ENCODE results near the gene ZBTB4.
"Not testable (repeated sequence)": the region's sequence is repeated elsewhere in the genome, so short reads cannot be mapped to it uniquely, and the experiment has no call there.

Gene ZBTB4

DNA sequence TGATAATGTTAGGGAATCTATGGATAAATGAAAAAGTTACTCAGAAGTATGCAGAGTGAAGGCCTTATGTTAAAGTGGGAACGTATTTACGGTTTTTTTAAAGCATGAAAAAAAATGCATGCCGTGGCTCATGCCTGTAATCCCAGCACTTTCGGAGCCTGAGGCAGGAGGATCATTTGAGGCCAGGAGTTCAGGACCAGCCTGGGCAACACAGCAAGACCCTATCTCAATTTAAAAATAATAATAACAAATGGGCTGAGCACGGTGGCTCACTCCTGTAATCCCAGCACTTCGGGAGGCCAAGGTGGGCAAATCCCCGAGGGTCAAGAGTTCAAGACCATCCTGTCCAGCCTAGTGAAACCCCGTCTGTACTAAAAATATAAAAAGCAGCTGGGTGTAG lies 10.7 kb upstream of the ZBTB4 start:
- FAIRE-seq = no peak

- no peak for FAIRE-seq
These were observed 6.8 kb upstream of the ZBTB4 start for GRCh38 chr17:7486181-7486580.

DNA sequence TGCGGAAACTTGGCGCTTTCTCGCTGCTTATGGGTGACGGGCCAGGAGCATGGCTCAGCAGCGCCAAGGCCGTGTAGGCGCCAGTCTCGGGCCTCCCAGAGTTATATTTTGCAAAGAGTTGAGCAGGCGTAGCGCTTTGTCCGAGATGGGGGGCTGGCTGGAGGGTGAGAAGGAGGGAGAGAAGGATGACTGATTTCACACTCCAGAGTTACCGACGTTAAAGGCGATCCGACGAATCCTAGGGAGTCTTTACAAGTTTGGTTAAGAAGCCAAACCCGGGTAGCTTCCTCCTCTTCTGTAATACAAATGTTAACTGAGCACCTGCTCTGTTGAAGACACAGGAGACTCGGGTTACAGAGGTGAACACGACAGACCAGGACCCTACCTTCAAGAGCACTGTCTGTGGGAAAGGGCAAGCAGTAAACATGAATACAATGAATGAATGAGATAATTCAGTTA lies 5.5 kb upstream of the ZBTB4 start:
- no peak for FAIRE-seq

GRCh38 chr17:7484067-7484918 lies 4.9 kb upstream of the ZBTB4 start, which contains the start of gene POLR2A:
POLR2A (plus strand) TSS chr17:7484366.
- no peak for FAIRE-seq

DNA sequence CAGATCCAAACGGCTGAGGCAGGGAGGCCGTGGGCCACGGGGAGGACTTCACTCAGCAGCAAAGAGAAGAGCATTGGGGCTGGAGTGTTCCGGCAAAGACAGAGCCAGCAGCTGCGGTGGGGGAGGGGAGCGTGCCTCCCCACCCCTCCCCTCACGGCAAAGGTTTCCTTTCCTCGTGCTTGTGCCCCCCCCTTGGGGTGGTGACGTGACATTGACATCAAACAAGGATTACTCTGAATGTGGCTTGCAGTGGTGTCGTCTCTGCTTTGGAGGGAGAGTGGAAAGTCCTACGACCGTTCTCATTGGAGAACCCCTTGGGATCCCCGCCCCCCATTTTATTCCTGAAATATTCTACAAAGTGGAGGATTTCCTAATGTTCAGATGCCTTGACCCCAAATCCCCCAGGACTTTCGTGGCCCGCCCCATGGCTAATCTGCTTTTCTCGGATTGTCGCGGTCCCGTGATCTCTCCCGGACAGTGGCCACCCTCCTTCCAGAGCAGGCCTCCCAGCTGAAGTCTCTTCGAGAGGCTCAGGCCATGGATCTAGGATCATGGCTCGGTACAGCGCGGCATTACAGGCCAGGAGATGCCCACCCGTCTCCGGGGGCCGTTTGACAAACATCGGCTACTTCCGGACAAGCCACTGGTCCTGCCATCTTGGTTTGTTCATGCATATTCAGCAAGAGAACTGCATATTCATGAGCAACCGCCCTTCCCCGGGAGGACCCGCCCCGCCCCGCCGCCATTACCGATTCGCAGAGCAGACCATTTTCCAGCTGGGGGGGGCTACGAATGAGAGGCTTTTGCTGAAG lies 4.0 kb upstream of the ZBTB4 start:
- no peak for FAIRE-seq

GRCh38 chr17:7482742-7483088 lies 3.3 kb upstream of the ZBTB4 start:
- FAIRE-seq = not testable (repeated sequence)

DNA sequence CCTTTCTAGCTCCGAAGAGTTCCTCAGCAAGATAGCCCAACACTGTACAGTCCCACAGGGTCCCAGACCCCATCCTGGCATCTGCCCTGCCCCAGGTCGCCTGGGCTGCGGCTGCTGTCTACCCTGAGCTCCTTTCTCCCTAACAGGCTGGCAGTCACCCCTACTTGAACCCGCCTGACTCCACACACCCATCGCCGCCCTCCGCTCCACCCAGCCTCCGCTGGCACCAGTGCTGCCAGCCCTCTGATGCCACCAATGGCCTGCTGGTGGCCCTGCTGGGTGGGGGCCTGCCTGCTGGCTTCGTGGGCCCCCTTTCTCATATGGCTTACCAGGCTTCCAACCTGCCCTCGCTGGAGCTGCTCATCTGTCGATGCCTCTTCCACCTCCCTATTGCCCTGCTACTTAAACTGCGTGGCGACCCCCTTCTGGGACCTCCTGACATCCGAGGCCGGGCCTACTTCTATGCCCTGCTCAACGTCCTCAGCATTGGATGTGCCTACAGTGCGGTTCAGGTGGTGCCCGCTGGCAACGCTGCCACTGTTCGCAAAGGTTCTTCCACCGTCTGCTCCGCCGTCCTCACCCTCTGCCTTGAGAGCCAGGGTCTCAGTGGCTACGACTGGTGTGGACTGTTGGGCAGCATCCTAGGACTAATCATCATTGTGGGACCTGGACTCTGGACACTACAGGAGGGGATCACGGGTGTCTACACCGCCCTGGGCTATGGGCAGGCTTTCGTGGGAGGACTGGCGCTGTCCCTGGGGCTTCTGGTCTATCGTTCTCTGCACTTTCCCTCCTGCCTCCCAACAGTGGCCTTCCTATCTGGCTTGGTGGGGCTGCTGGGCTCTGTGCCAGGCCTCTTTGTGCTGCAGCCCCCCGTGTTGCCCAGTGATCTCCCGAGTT lies 2.7 kb upstream of the ZBTB4 start:
- FAIRE-seq = not testable (repeated sequence)

GRCh38 chr17:7481275-7481674 lies 1.8 kb upstream of the ZBTB4 start, which contains the start of gene SLC35G6:
SLC35G6 (plus strand) TSS chr17:7481446; CDS start chr17:7481517, 71 bp downstream.
- FAIRE-seq = not testable (repeated sequence)

GRCh38 chr17:7480089-7480384 lies 606 bp upstream of the ZBTB4 start:
- no peak for FAIRE-seq

DNA sequence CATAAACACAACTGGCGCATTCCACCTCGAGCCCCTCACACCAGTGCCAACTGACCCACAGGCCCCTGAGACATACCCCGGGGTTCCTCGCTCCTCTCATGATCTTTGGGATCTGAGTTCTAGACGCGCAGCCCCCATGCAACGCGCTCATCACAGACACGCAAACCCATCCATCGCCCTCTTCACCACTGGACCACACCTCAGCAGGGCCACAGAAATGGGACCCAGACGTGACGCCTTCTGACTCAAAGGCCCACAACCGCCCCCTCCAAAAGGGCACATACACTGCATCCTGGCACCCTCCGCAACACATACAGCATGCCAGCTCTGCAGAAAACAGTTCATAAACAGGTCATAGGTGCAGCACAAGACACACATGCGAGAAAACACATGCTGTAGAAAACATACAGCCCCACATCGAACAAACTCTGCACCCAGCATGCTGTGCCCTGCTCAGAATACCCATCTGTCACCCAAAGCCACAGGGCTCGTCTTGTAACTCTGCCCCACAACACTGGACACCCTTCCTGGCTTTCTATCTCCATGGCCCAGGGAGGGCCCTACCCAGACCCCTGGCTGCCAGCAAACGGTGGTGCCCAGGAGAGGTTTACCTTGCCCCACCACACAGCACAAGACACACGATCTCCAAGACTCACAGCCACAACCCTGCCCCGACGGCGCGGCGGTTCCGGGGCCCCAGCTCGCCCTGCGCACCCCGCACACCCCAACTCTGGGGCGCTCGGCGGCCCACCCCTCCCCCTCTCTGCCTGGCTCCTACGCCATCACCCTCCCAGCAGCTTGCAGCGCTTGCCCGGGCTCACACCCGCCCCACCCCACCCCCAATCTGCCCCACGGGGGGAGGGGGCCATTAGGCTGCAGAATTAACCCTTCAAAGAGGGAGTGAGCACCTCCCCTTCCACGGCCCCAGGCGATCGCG lies 887 bp downstream of the ZBTB4 start:
- no peak for FAIRE-seq

DNA sequence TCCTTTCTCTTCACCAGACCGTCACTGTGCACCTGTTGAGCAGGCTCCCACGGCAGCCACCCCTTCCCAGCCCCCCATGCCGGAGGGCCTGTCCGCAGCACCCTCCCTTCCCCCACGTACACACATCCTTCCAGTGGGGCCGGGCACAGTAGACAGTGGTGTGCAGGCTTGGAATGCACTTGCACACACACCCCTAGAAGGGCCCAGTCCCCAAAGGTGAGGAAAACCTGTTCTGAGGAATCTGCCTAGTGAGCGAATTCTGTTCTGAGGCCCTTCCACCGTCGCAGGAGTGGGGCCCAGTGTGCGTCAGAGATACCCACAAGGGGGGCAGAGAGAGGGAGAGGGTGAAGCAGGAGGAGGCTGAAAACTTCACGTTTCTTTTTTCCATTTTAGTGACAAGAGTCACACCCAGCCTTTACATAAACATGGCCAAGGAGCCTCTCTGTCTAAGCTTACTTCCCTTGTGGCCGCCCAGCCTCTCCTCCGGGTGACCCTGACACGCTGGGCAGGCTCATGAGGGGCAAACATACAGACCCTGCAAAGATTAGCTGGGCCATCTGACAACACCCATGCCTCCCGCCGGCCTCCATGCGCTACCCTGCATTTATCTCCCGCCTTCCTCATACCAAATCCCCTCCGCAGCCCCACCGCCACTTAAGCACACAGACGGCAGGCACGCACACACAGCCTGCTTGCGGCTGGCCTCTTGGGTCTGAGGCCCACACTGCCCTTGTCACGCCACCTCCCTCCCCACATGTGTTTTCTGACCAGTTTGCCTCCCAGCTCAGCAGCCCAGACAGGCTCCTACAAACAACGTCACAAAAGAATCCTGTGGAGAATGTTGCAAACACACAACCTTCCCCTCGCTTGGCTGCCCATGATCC lies 1.8 kb downstream of the ZBTB4 start:
- FAIRE-seq = no peak

DNA sequence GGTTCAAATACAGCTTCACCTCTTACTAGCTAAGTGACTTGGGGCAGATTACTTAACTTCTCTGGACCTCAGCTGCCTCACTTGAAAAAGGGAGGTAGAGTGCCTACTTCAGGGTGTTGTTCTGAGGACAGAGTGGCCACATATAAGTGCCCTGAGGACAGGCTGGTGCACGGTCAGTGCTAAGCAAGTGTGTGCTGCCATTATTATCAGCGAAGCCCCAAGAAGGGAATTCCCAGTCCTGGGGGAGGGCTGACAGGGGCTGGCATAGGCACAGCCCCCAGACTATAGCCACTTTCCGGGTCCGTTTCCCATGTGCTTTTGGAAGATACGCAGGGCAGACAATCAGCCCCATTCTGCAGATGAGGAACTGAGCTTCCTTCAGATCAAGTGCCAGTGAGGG lies 2.5 kb downstream of the ZBTB4 start:
- no peak for FAIRE-seq

GRCh38 chr17:7476494-7476893 lies 2.9 kb downstream of the ZBTB4 start:
- FAIRE-seq = no peak

GRCh38 chr17:7475764-7476422 lies 3.5 kb downstream of the ZBTB4 start:
- no peak for FAIRE-seq

- not testable (repeated sequence) for FAIRE-seq
These were observed 4.7 kb downstream of the ZBTB4 start for GRCh38 chr17:7474767-7475166.

DNA sequence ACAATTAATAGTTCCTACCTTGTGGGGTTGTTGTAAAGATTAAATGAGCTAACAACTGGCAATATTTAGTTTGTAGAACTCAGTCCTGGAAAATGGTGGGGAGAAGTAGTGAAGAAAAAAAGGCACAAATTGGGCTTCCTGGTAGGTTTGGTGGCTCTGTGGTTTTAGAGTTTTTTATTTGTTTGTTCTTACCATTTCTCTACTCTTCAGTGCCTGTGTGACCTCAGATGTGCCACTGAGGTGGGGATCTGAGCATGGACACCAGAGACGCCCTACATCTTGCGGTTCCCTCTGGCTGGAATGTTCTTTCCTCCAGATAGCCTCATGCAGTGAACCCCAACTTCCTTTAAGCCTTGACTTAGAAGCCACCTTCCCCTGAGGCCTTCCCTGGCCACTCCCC lies 7.7 kb downstream of the ZBTB4 start:
- no peak for FAIRE-seq

DNA sequence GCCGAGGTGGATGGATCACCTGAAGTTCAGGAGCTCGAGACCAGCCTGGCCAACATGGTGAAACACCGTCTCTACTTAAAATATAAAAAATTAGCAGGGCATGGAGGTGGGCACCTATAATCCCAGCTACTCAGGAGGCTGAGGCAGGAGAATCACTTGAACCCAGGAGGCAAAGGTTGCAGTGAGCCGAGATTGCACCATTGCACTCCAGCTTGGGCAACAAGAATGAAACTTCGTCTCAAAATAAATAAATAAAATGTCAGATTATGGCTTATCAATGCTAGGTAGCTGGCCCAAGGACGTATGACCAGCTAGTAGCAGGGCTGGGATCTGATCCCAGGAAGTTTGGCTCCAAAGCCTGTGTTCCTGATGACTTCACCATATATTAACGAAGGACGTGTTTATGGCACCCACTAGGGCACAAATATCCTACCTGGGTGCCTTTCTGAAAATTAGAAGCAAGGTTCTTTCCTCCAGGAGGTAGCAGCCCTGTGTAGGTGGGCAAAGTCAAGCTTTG lies 8.9 kb downstream of the ZBTB4 start:
- FAIRE-seq = not testable (repeated sequence)

DNA sequence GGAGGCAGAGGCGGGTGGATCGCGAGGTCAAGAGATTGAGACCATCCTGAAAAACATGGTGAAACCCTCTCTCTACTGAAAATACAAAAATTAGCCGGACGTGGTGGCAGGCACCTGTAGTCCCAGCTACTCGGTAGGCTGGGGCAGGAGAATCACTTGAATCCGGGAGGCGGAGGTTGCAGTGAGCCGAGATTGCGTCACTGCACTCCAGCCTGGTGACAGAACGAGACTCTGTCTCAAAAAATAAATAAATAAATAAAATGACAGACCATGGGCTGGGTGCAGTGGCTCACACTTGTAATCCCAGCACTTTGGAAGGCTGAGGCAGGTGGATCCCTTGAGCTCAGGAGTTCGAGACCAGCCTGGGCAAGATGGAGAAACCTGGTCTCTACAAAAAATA lies 9.6 kb downstream of the ZBTB4 start:
- FAIRE-seq = not testable (repeated sequence)

DNA sequence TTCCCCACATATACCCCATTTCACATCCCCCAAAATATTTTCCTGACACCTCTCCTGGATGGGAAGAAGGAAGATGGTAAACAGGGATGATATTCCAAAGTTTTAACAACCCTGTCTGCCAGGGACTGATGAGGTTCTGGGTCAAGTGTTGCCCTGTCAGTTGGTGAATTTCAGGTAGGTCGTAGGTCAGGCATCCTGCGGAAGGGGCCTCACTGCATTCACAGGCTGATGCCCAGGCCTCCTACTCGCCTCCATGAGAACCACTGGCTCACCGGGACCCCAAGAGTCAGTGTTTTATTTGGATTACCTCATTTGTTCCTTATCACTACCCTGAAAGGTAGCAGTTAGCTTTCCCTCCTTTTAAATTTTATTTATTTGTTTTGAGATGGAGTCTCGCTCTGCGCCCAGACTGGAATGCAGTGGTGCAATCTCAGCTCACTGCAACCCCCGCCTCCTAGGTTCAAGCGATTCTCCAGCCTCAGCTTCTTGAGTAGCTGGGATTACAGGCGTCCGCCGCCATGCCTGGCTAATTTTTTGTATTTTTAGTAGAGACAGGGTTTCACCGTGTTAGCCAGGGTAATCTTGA lies 10.5 kb downstream of the ZBTB4 start:
- FAIRE-seq = no peak

Data from colon (tissue), 2 donors.